ENCODE results near the gene OR51Q1.
A peak's percentile ranks its signal among the peaks of the same experiment; 100 is the strongest.

Gene OR51Q1

GRCh38 chr11:5421811-5422210, at the start of gene OR51Q1:
OR51Q1 (plus strand) TSS chr11:5422111; CDS start chr11:5422201, 90 bp downstream.
- DNase-seq = no peak

- peak in 26 of 56 donors; percentile 0 to 46 (median 8) for DNase-seq
These were observed 41.1 kb upstream of the OR51Q1 start for GRCh38 chr11:5380740-5381342.

- no peak for DNase-seq
These were observed 38.3 kb upstream of the OR51Q1 start, which contains the start of gene OR51M1 for GRCh38 chr11:5383576-5383975. OR51M1 (plus strand) TSS chr11:5383812; CDS start chr11:5389399, 5,587 bp downstream.

- no peak for DNase-seq
These were observed 37.6 kb upstream of the OR51Q1 start for GRCh38 chr11:5384335-5384734.

- DNase-seq = no peak
These were observed 31.7 kb upstream of the OR51Q1 start for GRCh38 chr11:5390210-5390609.

GRCh38 chr11:5394091-5394490, 27.8 kb upstream of the OR51Q1 start:
- DNase-seq = no peak

- DNase-seq = no peak
These were observed 23.0 kb upstream of the OR51Q1 start for GRCh38 chr11:5398936-5399335.

GRCh38 chr11:5405173-5405572, 16.7 kb upstream of the OR51Q1 start:
- DNase-seq = no peak

- DNase-seq = no peak
These were observed 918 bp upstream of the OR51Q1 start for GRCh38 chr11:5420993-5421392.

GRCh38 chr11:5423131-5423530, 1.2 kb downstream of the OR51Q1 start:
- no peak for DNase-seq

GRCh38 chr11:5441414-5441813, 19.5 kb downstream of the OR51Q1 start, which contains the start of gene OR51I1:
OR51I1 (minus strand) TSS chr11:5441514; CDS start chr11:5441514, 0 bp downstream.
- no peak for DNase-seq

GRCh38 chr11:5443835-5444393, 22.0 kb downstream of the OR51Q1 start:
- no peak for DNase-seq

GRCh38 chr11:5449023-5449422, 27.1 kb downstream of the OR51Q1 start, which contains the start of gene OR51I2:
OR51I2 (plus strand) TSS chr11:5449323; CDS start chr11:5453489, 4,166 bp downstream.
- DNase-seq = no peak

GRCh38 chr11:5449432-5449831, 27.5 kb downstream of the OR51Q1 start:
- DNase-seq = no peak

- no peak for DNase-seq
These were observed 39.2 kb downstream of the OR51Q1 start for GRCh38 chr11:5460983-5461621.

- DNase-seq = no peak
These were observed 45.6 kb downstream of the OR51Q1 start for GRCh38 chr11:5467527-5467926.

Data from amygdala (tissue), 56 donors.